Stimulated activated CD4-positive, alpha-beta T cell treated with anti-CD3 and anti-CD28 coated beads, TNF-alpha, amount 100 ng/mL, for 4 hours (primary cell): ENCODE measurements around the gene IMMP2L.

Experiments used
- DNase-seq, 3 experiments: peaks; one replicate each; pipeline ENCODE4 v3.0.0-alpha.2; 2020; ENCODE audit warnings: low read depth in 3 of 3

IMMP2L gene

DNA sequence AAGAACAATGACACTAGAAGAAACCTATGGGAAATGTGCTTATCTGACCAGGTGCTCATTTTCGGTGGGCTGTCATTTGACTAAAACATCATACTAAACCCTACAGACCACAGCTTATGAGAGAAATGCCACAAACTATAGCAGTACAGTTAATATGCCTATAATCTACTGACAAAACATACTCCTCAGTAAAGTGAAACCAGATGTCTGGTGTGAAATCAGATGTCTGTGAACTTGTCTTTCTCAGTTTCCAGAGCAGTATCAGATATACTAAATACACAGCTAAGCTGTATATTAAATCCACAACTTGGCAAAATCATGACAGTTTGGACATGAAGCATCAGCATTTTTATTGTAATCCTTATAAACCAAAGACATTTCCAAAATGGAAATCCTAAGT, 3.3 kb downstream of the IMMP2L start:
- DNase-seq: no peak

DNA sequence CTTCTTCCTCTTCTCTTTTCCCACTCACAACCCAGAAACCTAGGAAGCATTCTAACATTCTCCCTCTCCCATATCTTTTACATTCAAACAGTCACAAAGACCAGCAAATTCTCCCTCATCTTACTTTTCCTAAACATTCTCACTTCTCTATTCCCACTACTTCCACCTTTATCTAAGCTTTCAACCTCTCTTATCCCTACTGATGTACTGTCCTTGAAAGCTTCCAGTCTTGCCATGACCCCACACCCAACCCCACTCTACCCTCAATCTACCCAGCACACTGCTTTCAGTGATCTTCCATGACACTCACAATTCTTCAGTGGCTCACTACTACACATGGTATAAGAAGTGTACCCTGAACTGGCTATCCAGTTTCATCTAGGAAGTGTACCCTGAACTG, 5.3 kb downstream of the IMMP2L start:
- no peak for DNase-seq

DNA sequence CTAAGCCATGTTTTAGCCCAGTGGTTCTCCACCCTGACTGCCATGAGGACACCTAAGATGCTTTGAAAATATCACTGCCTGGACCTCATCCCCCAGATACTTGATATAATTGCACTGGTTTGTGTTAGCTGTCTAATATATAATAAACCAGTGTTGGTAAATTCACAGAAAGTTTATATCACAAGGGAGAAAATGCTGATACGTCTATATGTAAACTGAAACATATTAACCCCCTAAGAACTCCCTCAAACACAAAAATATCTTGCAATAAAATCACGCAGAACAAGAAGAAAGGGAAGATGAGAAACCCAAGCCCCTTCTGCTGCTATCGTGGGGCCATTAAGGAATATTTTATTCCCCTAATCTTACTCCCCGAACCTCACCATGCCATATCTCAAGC, 8.2 kb downstream of the IMMP2L start:
- DNase-seq: no peak

DNA sequence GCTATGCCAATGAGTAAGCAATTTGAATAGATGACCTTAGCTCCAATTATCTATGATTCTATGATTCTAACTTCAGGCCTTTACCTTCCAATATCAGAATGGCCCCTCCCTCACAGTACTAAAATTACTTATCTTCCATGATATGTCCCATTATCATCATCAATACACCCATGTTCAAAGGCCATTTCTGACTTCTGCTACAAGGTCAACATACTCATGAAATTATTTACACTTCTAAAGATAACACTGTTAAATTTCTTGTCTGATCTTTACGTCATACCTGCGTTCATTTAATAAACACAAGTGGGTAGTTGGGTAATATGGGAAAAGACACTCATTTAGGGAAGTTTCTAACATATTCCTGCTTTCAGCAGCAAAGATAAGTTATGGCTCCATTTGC, 21.2 kb downstream of the IMMP2L start:
- no peak for DNase-seq

DNA sequence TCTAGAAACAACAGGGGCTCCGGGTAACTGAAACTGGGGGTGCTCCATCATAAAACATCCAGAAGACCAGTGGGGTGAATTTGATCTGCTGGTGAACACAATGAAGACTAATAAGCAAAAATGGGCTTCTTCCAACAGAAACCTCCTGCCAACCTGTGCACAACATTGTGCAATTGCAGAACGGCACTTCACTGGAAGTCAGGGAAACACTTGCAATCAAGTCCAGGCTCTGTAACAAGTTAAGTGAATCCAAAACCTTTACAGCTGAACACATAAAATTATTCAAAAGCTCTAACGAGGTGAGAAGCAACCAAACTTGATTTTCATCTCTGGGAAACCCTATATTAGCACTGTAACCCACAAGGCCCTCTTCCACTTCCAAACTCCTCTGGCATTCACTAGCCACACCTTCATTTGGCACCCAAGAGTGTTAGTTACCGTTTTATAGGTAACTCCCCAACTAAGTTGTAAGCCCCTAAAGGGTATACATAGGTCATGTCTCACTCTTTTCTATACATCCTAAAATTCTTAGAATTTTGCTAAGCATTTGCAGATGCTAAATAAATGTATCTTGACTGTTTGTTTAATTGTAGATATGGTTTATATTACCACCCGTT, 22.0 kb downstream of the IMMP2L start:
- no peak for DNase-seq

DNA sequence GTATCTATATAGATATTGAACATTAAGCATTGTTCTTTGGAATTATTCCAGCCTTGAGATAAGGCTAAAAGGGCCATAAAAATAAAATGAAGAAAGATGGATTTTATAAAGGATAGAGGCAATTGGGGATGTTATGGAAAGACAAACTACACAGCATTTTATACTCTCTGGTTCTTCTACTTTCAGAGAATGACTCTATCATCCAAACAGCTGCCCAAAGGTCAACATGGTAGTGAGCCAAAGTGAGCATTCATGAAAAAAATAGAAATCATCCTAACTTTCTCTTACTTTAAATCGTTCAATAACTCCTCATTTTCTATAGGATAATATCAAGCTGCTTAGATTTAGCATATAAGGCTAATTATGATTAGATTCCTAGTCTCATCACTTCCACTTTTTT, 25.2 kb downstream of the IMMP2L start:
- DNase-seq: no peak

DNA sequence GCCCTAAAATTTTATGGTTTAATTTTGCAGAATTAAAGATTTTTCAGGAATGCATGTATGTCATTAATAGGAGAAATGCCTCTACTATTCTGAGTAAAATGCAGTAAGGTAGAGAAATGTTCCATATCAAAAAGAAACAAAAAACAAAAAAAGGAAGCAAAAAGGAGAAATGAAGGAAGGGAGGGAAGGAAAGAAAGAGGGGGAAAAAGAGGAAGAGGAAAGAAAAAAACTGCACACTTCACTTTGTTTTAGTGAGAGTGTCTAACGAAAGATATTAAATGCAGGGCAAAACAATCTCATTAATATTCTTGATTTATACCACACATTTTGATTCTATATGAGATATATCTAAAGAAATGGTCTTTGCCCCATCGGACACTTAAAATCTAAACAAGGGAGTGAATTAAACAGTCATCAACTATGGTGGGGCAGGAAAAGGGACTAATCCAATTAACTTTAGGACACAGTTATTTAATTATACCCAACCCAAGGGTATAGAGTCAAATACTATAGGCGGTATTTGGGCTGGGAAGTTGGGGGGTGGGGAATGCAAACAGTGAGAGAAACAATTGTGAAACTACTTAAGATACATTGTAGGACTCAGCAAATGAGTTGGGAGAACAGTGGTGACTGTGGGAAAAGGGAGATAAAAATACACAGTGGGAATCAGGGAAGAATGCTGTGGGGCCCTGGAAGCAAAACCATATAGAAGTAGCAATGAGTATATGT, 27.0 kb downstream of the IMMP2L start:
- no peak for DNase-seq

DNA sequence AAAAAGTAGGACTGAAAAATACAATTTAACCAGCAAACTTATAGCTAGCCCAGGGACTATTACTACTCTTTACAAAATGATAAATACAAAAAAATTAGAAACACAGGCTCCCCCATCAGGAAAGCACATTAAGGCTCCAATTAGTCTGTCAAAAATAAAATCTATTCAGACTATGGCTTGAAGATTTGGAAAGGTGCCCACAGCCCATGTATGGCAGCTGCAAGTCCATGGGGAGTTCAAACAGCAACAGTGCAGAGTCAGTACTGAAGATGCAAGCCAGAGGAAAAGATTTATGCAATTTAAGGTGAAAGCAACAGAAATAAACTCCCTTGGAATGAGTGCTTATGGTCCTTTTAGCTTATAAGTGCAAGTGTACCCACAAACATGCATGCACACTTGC, 29.7 kb downstream of the IMMP2L start:
- DNase-seq: no peak

DNA sequence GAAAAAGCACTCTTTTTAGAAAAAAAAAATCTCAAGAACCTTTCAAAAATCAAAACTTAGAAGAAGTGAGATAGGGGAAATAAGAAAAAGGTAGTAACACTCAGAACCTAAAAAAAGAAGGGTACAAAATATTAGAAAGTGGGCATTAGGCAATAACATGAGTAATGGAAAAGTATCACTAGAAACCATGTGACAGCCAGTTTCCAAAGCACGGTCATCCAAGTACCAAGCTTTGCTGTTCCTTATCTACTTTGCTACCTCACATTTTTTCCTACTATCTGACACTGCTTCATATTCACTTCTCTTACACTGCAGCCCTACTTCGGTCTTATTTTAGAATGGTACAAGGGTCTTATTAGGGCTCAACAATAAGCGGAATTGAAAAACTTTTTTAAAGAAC, 30.3 kb downstream of the IMMP2L start:
- DNase-seq: no peak

DNA sequence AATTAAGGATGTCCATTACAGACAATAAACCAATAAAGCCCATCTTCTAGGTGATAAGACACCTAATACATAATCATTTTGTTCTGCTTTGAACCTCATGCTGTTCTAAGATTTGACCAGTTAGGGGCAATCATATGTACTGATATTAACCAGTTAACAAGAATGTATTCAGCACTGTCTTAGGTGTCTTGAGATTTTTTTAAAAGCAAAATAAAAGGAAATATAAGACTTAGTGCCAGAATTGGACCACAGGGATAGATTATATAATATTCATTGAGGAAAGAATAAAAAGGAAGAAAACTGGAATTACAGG, 32.0 kb downstream of the IMMP2L start:
- DNase-seq: no peak

DNA sequence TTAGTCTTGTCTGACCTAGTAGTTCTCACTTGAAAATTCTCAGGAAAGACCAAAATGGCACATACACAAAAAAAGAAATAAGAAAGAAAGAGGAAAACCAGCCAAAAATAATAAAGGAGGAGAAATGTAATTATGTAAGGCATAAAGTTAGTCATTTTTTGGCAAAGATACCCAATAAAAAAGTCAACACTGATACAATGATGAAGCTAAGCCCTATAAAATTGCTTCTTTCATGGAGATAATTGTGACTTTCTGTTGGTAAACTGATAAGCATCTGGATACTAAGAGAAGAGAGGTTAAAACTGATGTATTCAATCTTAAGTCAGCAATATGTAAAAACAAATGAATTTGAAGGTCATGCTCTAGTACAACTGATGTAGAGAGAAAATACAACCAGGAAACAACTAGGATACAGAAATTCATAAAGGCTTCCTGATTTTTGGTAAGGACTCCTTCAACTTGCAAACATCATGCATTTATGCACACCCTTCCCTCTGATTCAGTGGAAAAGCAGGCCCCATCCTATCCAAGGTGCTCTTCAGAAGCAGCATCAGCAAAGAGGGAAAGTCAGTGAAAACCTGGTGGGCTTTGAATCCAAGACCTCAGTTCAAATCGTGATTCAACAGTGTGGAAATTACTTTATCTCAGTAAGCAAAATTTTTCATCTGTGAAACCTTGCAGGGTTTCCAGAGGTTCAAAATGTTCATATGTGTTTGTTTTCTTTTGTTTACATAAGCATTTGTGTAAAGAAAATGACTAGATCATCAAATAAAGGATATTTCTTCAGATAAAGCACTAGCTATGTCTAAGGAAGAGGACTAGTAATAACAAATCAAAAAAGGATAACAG, 32.6 kb downstream of the IMMP2L start:
- DNase-seq: no peak

DNA sequence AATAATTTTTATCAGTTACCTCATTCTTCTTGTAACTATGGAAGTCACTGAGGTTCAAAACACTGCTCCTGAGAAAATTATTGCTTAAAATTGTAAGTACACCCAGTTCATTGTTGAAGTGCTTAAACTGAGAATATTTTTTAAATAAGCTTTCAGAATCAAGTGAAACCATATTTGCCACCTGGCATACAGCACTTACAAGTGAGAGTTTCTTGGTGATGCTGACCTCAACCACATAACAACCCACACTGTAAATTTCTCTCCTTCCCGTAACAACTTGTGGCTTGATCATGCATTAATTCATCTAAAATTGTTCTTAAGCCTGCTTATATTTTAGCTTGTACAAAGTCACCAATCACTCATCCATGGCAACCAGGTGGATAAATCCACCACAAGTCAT, 34.0 kb downstream of the IMMP2L start:
- DNase-seq: no peak

DNA sequence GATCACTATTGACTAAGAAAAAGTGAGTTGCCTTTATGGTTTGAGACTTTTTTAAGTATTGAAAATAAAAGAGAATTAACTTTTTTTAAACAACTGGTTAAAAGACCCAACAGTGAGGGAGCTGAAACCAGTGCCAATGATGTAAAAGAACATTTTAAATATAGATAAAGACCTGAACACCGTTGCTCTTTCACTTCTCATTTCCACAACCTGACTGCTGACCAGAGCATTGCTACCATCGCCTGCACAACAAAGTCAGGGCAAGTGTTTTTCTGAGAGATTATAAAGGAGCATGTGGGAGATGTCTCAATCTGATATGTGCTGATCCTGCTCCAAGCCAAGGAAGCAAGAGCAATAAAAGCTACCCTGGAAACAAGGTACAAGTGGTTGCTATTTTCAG, 34.7 kb downstream of the IMMP2L start:
- DNase-seq: no peak

DNA sequence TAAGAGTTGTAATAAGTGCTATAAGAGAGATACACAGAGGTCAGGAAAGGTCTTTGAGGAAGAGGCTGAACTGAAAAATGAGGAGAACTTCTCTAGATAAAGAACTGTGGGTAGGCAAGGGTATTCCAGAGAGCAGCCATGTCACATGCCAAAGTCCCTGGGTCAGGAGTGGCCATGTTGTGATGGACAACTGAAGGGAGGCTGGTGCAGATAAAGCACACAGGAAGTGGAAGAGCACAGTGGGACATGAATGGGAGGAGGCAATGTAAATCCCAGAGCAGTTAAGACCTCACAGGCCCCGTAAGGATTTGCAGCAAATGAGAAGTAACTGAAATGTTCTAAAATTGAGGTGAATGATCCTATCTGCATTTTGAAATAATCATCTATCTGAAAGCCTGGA, 37.2 kb downstream of the IMMP2L start:
- DNase-seq: no peak

DNA sequence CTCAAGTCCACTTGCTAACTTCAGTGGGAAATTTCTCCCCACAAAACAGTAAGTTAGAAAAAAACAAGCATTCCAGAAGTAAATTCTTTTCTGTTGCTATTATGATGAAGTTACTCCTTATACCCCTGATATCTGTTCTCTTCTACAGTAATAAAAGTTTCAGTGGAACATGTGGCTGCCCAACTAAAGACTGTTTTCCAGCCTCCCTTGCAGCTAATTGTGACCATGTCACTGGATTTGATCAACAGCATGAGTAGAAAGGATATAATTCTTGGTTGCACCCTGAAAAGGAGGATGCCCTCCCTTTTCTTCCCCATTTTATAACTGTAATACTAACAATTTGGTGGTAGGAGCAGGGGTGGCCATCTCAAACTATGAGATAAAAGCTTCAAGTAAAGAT, 40.6 kb downstream of the IMMP2L start:
- DNase-seq: no peak

DNA sequence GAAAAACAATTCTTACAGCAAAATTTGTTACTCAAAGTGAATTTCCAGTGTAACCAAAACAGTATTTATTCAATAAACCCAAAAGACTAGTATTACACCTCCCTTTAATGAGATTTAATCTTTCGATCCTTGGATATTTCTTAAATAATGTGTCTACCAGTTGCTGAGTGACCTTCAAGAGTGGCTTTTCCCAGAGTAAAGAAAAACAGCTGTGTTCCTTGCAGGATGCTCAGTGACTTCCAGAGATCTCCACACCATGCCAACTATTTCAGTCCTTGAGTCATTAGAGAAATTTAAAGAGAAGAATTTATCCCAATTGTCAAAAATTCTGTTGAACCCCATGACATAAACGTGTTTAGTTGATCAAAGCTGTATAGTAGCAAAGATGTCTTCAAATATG, 44.0 kb downstream of the IMMP2L start:
- no peak for DNase-seq

DNA sequence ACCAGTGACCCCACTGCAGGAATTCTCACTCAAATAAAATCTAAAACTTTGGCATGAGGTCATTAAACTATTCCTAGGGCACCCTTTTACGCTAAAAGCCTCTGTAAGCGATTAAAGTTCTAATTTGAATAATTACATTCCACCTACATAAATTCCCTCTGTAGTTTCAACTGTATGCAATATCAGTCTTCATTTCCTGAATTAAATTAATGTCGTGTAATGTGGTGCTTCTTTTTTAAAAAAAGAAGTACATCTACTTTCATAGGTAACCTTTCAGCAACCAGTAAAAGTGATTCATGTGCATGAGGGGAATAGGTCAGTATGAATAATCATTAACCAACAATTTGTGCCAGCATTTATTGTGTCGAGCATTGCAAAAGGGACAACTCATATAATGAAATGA, 44.7 kb downstream of the IMMP2L start:
- DNase-seq: no peak

DNA sequence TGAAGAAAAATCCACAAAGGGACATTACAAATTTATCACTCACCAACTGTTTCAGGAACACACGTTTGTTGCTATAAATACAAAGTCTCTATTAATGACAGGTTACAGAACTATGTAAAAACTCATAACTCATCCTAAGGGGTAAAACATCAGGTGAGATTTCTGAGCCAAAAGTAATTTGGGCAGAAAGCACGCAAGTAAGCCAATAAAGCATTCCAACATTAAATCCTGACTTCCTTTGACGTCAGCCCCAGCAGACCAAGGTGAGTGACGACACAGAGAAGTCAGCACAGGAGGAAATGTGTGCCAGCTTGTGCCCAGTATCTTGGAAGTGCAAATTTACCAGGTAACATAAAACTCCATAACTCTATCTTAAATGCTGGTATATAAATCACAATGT, 45.7 kb downstream of the IMMP2L start:
- DNase-seq: no peak

DNA sequence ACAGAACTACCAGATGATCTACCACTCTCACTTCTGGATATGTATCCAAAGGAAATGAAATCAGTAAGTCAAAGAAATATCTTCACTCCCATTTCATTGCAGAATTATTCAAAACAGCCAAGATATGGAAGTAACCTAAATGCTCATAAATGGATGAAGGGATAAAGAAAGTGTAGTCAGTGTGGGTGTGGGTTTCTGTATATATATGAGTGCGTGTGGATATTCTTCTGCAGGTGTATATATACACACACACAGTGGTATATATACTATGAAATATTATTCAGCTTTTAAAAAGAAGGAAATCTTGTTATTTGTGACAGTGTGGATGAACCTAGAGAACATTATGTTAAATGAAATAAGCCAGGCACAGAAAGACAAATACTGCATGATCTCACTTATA, 48.7 kb downstream of the IMMP2L start:
- no peak for DNase-seq

DNA sequence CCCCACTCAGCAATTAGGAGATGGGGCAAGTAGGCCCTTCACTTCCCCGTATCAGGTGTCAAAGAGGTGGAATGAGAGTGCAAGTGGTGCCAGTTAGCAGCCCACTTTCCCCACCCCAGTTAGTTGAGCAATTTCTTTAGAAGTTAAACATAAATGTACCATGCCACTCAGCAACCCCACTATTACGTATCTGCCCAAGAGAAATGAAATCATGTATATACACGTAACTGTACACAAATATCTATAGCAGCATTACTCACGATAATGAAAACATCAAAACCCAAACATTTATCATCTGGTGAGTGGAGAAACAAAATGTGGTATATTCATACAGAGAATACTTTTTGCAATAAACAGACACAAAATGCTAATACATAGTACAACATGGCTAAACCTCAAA, 50.4 kb downstream of the IMMP2L start:
- no peak for DNase-seq

DNA sequence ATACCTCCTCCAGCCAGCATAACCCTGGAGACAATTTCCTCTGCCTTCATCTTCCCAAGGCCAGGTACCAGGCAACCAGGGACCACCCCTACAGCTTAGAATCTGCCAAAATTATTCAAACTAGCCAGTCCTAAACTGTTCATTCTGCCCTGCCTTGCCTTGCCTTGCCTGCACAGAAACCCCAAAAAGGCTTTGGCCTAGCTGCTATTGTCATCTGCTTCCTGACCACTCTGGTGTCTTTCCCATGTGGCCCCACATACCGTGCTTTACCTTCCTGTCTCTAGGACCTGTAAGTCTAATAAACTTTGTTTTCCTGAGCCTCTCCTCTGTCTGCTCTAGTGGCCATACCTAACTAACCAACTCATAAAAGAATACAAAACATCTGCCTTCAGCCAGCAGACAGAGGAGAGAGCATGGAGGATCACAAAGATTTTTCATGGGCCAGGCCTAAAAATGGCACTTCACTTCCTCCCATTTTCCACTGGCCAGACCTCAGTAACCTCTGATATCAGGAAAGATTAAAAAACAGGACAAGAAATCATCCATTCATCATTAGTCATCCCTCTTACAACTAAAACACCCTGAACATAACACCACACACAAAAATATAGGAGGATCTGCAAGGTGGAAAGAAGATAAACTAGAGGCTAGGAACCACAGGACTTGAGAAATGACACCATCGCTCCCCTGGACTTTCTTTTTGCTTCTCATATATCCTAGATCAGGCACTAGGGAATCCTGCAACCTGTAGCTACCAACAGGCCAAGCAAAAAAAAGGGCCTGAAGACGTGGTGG, 51.5 kb downstream of the IMMP2L start:
- no peak for DNase-seq

DNA sequence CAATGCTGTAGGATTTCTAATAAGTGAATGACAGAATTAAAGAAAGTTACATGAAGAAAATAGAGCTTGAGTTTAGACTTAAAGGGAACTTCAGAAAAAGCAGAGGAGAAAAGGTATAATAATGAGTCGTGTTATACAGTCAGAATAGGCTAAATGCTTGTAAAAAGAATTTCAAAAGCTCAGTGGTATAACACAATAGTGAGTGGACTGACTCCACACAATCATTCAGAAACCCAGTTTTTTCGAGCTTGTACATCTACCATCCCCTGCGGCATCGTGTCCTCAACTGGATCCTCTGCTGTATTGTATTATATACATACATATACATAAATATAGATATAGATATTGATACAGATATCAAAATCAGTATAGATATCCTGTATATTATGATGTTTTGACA, 52.2 kb downstream of the IMMP2L start:
- no peak for DNase-seq
